DMS153 treated with DMSO at 0.1 percent for 48 hours (cell line): ENCODE measurements around the gene RPL22.
"Not testable (repeated sequence)": the region's sequence is repeated elsewhere in the genome, so short reads cannot be mapped to it uniquely, and the experiment has no call there.

ENCODE experiments used
- DNase-seq: peaks from one replicate; lab custom pipeline; 2025; ENCODE audit not compliant: unreplicated experiment; lab: John Stamatoyannopoulos, UW

The RPL22 gene

DNA sequence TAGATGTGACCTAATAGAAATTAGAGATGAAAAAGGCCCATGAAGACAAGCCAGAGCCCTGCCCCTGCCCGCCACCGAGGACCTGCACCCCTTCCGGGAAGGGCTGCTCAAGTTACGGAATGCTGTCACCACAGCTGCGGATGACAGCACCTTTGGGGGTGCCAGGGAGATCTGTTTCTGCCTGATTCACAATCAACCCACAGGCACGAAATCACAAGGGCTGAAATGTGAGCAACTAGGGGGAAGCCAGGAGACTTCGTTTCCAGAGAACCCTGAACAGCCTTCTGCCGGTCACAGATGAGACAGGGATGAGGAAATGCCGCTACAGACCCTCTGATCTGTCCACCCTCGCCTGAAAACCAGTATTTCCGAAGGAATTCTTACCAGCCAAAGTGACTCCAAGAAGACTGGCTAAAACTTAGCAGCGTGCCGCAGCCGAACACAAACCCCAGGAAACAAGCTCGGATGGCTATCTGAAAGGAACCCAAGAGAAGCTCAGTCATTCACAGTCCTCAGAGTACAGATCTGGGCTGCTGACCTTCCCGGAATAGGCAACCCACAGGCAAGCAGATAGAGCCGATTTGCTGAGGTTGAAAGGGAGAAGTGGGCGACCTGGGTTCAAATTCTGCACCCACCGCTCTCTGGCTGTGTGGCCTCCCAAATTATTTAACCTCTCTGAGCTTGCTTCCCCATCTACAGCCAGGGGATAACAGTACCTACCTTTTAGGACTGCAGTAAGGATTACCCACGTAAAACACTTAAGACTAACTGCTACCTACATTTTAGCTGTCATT, 35.3 kb upstream of the RPL22 start:
- no peak for DNase-seq

DNA sequence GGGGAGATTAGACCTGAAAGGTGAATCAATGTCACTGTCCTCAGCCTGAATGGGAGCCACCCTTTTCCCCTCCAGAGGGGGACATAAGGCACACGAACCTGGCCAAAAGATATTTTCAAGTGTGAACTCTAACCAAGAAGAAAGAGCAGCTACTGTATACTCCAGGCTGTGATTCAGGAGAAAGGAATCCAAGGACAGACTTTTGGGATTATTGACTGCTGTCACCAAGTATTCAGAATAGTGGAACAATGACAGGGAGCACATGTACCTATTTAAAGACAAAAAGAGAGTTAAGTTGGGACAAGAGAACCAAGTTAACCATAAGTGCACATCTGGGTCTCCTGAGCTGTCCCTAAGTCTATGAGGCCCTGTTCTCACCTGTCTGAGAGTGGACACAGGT, 34.0 kb upstream of the RPL22 start:
- DNase-seq = no peak

DNA sequence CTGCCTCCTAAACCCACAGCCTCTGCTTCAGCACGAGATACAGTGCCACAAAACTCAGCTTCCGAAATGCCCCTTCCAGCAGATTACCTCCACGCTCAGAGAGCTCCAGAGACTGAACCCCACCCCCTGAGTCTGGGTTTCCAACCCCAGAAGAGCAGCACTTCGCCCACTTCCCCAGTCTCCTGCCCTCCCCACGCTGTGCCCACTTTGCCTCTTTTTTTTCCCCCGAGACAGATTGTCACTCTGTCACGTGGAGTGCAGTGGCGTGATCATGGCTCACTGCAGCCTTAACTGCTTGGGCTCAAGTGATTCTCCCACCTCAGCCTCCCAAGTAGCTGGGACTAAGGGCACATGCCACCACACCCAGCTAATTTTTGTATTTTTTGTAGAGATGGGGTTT, 26.3 kb upstream of the RPL22 start:
- DNase-seq = no peak

DNA sequence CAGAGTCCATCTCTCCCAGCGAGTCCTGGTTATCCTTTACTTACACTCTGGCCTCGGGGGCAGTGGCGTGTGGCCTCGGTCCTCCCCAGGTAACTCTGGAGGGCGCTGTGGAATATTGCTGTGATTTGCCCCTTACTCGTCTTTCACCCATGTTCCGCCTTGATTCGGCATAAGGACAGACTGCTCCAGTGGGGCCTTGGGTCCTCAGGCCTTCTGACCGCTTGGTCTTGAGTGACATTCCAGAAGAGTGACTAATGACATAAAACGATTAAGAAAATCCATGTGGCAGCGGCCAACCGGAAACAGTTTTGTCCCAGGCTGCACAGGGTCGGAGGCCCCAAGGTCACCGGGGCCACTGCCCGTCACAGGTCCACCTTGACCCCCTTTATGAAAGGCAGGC, 25.3 kb upstream of the RPL22 start:
- no peak for DNase-seq

DNA sequence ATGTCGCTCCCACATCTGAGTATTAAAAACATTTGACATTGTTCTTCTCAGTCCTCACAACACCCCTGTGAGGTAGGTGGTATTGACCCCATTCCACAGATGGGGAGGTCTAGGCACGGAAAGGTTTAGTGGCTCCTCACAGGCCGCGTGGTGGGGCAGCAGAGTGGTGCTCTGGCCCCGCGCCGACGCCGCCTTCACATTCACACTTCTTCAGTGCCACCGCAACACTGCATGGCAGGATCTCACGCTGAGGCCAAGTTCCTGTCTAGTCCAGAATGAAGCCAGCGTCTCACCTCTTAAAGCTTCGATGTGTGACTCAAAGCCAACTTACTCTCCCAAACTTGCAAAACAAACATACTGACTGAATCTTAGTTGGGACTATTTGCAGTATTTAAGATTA, 24.2 kb upstream of the RPL22 start:
- no peak for DNase-seq

DNA sequence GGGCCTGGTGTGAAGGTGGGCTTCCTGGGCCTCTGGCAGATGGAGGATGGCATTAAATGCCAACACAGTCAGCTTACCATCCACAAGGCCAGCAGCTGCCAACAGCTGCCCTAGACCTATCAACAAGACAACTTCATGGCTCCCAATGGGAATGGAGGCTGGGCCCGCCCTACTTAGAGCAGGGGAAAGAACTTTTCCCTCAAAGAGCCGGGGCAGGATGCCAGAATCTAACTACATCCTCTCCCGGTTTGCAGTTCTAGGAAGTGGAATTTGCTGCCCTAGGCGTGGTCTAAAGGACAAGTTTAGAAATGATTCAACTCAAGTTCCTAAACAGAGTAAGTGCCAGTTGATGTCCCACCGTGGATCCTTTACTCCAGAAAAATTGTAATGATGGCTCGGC, 23.2 kb upstream of the RPL22 start:
- DNase-seq = no peak

DNA sequence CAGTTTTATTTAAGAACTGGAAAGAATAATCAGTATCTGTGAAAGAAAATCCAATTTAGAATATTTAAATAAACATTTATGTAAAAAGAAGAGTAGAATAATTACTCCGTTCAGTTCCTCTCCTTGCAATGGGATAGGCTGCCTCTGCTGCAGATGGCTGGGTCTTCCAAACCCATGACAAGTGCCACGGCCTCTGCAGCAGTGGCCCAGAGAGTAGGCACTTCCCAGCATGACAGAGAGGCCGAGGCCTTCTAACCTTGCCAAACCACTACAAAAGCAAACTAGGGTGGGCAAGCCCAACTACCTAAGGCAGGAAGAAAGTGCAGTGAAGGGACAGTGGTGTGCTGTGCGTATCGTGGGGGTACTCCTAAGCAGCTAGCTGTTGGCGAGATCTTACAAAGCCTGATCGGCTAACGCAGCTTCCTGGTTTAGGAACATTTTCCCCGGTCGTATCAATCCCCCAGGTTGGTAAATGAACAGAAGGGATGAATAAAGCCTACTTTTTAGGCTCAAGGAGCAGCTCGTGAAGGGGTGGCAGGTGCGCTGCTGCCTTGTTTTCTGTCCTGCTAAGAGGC, 21.9 kb upstream of the RPL22 start:
- DNase-seq = no peak

DNA sequence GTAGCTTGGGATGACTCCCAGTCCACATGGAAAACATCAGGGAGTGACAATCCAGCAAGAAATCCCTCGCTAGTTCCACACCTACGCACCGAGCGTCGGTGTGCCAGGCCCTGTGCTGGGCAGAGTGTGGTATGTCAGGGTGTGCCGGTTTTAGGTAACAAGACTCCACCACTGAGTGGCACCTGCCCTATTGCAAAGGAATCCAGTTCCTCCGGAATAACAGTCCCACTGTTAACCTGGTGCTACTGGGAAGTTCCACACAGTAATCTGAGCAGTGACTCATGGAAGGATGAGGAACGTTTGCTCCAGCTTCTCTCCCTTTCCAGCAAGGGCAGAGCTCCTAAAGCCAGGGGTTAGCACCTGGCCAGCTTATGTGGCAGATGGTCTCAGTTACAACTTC, 20.8 kb upstream of the RPL22 start:
- DNase-seq = no peak

DNA sequence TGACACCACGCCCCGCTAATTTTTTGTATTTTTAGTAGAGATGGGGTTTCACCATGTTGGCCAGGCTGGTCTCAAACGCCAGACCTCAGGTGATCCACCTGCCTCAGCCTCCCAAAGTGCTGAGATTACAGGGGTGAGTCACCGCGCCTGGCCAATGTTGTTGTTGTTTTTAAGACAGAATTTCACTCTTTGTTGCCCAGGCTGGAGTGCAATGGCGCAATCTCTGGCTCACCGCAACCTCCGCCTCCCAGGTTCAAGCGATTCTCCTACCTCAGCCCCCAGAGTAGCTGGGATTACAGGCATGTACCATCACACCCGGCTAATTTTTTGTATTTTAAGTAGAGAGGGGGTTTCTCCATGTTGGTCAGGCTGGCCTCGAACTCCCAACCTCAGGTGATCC, 20.2 kb upstream of the RPL22 start:
- DNase-seq = not testable (repeated sequence)

DNA sequence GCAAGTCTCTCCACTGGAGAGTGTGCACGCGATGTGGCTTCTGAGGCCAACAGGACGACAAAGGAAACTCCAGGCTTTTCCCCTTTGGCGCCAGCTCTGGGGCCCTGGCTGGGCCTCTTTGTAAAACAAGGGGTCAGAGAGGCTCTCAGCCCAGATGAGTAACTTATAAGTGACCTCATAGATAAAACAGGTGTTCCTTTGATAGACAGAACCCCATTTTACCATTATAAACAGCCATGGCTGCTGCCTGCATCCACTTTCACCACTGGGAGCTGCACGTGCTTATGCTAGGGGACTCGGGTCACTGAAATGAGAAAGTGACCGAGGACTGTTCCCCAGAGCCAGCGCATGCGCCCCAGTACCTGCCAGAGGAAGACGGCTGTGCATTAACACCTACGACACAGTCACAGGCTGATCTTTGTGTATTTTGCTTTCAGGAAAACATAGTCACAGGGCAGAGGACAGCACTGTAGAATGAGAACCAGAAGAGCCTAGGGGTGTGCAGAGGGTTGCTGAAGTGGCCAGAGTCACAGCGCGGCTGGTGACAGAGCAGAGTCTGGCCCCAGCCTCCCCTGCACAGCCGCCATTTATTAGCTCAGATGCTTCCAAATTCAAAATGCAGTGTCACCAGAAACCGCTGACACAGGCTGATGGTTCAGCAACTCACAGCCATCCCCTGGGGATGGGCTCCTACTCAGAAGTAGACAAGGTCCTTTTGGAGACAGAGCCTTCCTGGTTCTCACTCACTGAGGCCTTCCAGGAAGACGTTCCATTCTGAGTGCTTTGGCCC, 19.2 kb upstream of the RPL22 start:
- no peak for DNase-seq

DNA sequence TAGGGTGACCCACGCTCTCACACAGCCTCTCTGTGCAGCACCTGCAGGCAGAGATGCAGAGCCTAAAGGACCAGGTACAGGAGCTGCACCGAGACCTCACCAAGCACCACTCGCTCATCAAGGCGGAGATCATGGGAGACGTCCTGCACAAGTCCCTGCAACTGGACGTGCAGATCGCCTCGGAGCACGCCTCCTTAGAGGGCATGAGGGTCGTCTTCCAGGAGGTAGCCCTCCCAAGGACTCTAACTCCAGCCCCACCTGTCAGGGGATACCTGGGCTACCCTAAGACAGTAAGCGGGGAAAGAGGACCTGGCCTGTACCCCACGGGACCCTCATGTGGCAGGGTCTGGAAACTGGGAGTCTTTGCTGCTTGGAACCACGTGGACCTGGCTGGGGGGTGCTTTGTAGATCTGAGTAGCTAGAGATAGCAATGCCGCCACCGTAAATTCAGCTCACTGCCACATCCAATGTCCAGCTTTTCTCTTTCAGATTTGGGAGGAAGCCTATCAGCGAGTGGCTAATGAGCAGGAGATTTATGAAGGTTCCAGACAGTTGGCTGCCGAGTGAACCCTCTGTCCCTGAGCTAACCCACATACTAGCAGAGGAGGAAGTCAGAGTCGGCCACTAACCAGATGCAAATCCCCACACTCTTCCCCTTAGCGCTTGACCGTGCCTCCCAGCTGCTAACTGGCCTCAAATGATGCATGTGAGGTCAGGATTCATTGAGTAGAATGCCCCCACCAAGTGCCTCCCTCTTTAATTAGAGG, 13.0 kb upstream of the RPL22 start:
- DNase-seq = no peak

DNA sequence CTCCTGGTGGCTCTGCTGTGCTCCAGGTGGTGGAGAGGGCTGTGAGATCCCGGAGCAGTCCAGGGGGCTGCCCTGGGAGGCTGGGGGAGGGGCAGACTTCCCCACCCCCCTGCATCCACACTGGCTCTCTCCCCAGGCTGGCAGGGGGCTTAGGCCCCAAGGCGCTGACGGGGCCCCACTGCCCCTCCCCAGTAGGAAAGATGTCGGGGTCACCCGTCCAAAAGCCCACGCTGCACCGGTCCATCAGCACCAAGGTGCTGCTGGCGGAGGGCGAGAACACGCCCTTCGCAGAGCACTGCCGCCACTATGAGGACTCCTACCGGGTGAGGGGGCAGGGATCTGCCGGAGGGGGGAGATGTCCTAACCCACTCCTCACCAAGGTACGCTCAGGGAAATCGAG, 12.3 kb upstream of the RPL22 start:
- no peak for DNase-seq

DNA sequence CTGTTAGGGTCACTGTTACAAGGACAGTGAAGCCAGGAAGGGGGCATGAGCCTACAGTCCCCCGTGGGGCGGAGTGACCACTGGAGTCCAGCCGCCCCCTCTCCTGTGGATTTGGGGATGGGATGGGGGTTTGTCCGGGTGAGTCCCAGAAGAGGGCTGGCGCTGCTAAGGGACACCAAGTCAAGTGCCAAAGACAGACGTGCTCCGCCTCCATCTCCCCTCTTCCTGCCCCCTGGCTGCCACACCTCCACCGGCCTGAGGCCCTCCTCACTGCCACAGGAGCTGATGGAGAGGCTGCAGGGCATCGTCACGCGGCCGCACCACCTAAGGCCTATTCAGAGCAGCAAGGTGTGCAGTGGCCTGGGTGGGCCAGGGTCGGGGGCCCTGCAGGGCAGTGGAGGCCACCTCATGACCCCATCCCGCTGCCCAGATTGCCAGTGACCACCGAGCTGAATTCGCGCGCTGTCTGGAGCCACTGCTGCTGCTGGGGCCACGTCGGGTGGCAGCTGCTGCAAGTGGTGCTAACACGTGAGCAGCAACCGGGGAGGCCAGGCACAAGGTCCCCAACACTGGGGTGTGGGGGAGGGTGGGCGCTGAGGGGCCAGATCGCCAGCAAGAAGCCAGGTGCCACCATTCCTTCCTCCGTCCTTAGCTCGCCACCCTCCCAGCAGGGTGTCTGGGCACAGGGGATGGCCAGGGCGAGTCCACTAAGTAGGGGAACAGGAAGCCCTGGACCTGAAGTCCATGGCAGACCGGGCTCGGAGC, 11.4 kb upstream of the RPL22 start:
- no peak for DNase-seq

DNA sequence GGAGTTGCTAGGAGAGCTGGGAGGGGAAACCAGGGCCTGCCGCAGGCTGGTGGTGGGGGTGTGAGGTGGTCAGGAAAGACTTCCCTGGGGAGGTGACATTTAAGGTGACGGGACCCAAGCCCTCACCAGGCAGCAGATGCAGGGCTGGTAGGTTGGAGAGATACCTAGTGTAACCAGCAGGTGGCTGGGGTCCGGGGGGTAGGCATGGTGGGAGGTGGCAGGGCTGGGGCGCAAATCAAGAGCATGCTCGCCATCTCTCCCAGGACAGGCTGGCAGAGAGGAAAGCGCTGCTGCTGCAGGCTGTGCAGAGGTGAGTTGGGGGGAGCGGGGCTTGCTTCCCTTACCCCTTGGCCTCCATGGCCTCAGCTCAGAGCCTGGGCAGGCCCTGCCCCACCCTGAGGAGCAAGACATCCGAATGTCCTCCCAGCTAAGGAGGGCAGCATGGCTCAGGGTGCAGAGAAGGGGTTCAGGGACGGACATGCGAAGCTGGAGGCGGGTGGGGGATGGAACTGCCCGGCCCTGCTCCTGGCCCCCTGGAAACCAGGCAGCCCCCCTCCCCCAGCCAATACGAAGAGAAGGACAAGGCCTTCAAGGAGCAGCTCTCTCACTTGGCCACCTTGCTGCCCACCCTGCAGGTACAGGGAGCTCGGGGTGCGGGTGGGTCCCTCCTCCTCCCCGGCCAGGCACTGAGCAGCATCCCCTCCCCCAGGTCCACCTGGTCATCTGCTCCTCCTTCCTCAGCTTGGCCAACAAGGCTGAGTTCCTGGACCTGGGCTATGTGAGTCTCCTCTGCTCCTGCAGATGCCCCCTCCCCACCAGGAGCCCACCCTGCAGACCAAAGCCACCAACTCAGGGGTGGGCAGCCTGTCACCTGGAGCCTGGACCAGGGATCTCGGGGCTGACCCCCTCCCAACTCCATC, 10.5 kb upstream of the RPL22 start:
- no peak for DNase-seq

DNA sequence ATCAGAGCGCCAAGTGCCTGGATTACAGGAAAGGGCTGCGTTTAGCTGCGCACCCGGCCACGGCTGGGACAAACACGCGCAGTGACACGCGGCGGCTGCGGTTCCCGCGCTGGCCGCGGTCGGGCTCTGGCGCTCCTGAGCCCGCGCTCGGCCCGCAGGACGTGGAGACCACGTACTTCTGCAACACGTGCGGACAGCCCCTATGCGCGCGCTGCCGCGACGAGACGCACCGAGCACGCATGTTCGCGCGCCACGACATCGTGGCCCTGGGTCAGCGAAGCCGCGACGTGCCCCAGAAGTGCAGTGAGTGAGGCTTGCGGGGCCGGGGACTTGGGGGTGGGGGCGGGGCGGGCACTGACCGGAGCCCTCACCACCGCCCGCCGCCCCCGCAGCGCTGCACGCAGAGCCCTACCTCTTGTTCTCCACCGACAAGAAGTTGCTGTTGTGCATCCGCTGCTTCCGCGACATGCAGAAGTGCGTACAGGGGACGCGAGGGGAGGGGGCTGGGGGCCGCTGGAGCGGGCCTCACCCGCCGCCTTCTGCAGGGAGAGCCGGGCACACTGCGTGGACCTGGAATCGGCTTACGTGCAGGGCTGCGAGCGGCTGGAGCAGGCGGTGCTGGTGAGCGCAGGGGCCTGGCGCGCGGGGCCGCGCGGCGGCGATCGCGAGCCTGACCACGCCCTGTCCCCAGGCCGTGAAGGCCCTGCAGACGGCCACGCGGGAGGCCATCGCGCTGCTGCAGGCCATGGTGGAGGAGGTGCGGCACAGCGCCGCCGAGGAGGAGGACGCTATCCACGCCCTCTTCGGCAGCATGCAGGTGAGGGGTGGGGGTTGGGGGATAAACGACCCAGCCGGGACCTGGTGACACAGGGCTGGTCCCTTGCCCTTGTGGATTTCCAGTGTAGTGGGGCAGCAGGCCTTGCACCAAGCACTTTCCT, 9.6 kb upstream of the RPL22 start:
- no peak for DNase-seq

DNA sequence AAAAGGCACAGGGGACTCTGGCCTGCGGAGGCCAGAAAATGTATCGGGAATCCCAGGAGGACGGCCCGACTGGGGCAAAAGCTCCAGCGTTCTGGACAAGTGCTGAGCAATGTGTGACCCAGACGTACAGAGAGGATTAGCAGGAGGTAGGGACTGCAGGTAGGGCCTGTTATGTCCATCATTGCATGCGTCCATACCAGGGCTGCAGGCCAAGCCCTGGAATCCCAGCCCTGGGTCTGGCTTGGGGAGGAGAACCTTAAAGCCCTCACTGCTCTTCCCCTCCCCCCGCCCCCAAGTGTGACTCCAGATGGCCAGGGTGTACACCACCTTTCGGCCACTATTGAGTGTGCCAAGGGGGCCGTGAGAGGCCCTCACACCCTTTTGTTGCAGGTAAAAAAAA, 8.5 kb upstream of the RPL22 start:
- no peak for DNase-seq

DNA sequence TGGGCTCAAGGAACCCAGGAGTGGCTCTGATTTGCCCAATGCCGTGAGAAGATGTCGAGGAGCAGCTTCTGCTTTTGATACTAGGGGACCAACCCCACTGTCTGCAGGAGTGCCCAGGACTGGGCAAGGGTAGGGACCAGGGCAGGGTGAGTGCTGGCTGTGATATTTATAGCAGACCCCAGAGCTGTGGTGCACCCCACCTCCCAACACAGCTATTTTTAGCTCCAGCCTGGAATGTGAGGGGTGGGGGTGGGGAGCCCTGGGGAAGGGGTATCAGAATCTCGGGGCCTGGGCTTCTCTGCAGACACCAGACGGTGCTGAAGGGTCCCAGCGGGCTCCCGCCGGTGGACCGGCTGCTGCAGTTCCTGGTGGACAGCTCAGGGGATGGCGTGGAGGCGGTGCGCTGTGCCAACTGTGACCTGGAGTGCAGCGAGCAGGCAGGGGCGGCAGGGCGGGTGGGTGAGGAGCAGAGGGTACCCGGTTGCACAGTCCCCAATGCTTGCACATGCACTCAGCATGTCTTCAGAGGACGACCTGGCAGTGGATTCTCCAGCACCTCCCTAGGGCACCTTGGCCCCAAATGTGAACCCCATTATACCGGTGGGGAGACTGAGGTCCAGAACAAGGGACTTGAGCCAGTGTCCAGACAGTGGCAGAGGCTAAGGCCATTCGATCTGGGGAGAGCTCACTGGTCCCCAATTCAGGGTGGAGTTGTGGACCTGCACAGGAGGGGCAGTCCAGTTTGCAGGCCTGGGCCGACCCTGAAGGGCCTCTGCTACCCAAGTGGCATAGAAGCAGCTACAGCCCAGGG, 7.9 kb upstream of the RPL22 start:
- no peak for DNase-seq

DNA sequence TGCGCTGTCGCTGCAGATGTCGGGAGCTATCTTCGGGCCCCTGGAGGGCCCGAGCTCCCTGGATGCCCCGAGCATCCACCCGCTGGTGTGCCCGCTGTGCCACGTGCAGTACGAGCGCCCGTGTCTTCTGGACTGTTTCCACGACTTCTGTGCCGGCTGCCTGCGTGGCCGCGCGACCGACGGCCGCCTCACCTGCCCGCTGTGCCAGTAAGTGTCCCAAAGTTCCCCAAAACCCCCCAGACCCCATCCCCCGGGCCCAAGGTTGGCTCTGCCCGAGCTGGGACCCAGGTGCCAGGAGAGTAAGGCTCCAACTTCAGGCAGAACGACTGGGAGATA, 7.1 kb upstream of the RPL22 start:
- no peak for DNase-seq
